H1 (cell line): ENCODE measurements around the gene RERG. TPM values are rescaled to one million over a fixed set of nuclear protein-coding genes. Genes with fewer than 3 reads are reported as not detected.

Experiments used
- CTCF ChIA-PET: fragments of 300-600 bp; sonication (Branson Sonifier 250); formaldehyde crosslinking; loops from one replicate; lab custom pipeline; 2021; ENCODE audit not compliant: partially characterized antibody; lab: Charles Lee
- POLR2A ChIA-PET: fragments of 300-600 bp; sonication (Branson Sonifier 250); formaldehyde crosslinking; loops from one replicate; lab custom pipeline; 2021; ENCODE audit warnings: inconsistent platforms; ENCODE audit not compliant: partially characterized antibody; lab: Charles Lee
- DNase-seq, 2 experiments: peaks; one replicate each; pipeline versions ENCODE4 v3.0.0 to v3.0.0-alpha.2; 2010 to 2022; ENCODE audit warnings: low spot score in 2 of 2, low read depth in 1 of 2, mixed read lengths in 1 of 2
- FAIRE-seq: peaks from 2 replicates; lab custom pipeline; 2011; peaks lifted over from hg19 to GRCh38; lab: Jason Lieb, UNC
- H2AFZ ChIP-seq: 2 replicates; pipeline ENCODE4 v1.8.1; 2012; ENCODE audit warnings: low read length, inconsistent platforms
- H2AK5ac ChIP-seq: 2 replicates; pipeline ENCODE4 v1.6.1; 2013; ENCODE audit warnings: low read depth, low read length
- H2BK120ac ChIP-seq: replicated peaks from 2 replicates; pipeline ENCODE3; 2013; ENCODE audit warnings: low read depth, low read length, inconsistent platforms
- H2BK12ac ChIP-seq: 2 replicates; pipeline ENCODE4 v1.6.1; 2013; ENCODE audit warnings: low read depth, low read length
- H2BK15ac ChIP-seq: 2 replicates; pipeline ENCODE4 v1.6.1; 2013; ENCODE audit warnings: low read length
- H2BK20ac ChIP-seq: 2 replicates; pipeline ENCODE4 v1.6.1; 2013; ENCODE audit warnings: low read length
- H2BK5ac ChIP-seq: 2 replicates; pipeline ENCODE4 v1.6.1; 2013; ENCODE audit warnings: low read depth, low read length
- H3K14ac ChIP-seq: 2 replicates; pipeline ENCODE4 v1.6.1; 2013; ENCODE audit warnings: inconsistent platforms; ENCODE audit not compliant: insufficient read length
- H3K18ac ChIP-seq: 2 replicates; pipeline ENCODE4 v1.6.1; 2013; ENCODE audit warnings: low read length; ENCODE audit errors: extremely low read depth
- H3K23ac ChIP-seq: 2 replicates; pipeline ENCODE4 v1.6.1; 2013; ENCODE audit warnings: inconsistent platforms; ENCODE audit not compliant: insufficient read length
- H3K23me2 ChIP-seq: 2 replicates; pipeline ENCODE4 v1.6.1; 2013; ENCODE audit warnings: low read depth, low read length
- H3K27ac ChIP-seq: 2 replicates; pipeline ENCODE4 v1.6.1; 2011; ENCODE audit warnings: low read depth, low read length, inconsistent platforms
- H3K27me3 ChIP-seq, 4 experiments: replicated peaks in 1 of 4; 1 replicate in 1 of 4; 2 replicates in 3 of 4; pipeline versions ENCODE4 v1.6.1 to v1.8.1; 2011 to 2013; ENCODE audit warnings: low read length in 3 of 4, mild to moderate bottlenecking in 3 of 4, inconsistent platforms in 2 of 4, mixed read lengths in 2 of 4, moderate library complexity in 1 of 4; ENCODE audit not compliant: control insufficient read depth in 3 of 4, insufficient read depth in 3 of 4; ENCODE audit errors: extremely low read depth in 1 of 4
- H3K36me3 ChIP-seq, 4 experiments: 2 replicates each; pipeline versions ENCODE4 v1.6.1 to v1.8.1; 2011 to 2013; ENCODE audit warnings: mild to moderate bottlenecking in 4 of 4, low read length in 3 of 4, moderate library complexity in 2 of 4, control low read depth in 1 of 4, inconsistent platforms in 1 of 4; ENCODE audit not compliant: insufficient read depth in 4 of 4, control insufficient read depth in 2 of 4
- H3K4ac ChIP-seq: replicated peaks from 2 replicates; pipeline ENCODE3; 2013; ENCODE audit warnings: low read length, low read depth, mixed read lengths, inconsistent platforms; ENCODE audit not compliant: insufficient read length
- H3K4me1 ChIP-seq, 4 experiments: replicated peaks in 1 of 4; 1 replicate in 1 of 4; 2 replicates in 3 of 4; pipeline versions ENCODE4 v1.6.1 to v1.8.1; 2011 to 2013; ENCODE audit warnings: low read length in 3 of 4, inconsistent platforms in 2 of 4, mixed read lengths in 1 of 4; ENCODE audit not compliant: insufficient read depth in 4 of 4, control insufficient read depth in 3 of 4
- H3K4me2 ChIP-seq, 2 experiments: 2 replicates each; pipeline versions ENCODE4 v1.6.1 to v1.8.1; 2011 to 2013; ENCODE audit warnings: low read depth in 2 of 2, low read length in 2 of 2, control low read depth in 1 of 2, inconsistent platforms in 1 of 2, mild to moderate bottlenecking in 1 of 2; ENCODE audit not compliant: insufficient read depth in 1 of 2
- H3K4me3 ChIP-seq, 4 experiments: fragments of 200-600, 300-600 bp in 1 of 4; sonication (generic), shearing (Covaris generic), sonication (Bioruptor Twin) in 1 of 4; 2 replicates each; pipeline versions ENCODE4 v1.5.1 to v1.8.1; 2011 to 2016; ENCODE audit warnings: low read length in 4 of 4, low read depth in 3 of 4, control low read depth in 2 of 4, inconsistent platforms in 2 of 4, mild to moderate bottlenecking in 2 of 4, mixed read lengths in 1 of 4, moderate library complexity in 1 of 4; ENCODE audit not compliant: insufficient read depth in 2 of 4; ENCODE audit errors: extremely low read depth in 1 of 4
- H3K56ac ChIP-seq: replicated peaks from 2 replicates; pipeline ENCODE3; 2013; ENCODE audit warnings: low read depth, mild to moderate bottlenecking, mixed read lengths, low read length, inconsistent platforms; ENCODE audit not compliant: insufficient read length
- H3K79me1 ChIP-seq: 2 replicates; pipeline ENCODE4 v1.6.1; 2013; ENCODE audit warnings: low read depth, low read length, control low read depth
- H3K79me2 ChIP-seq, 2 experiments: 2 replicates each; pipeline versions ENCODE4 v1.6.1 to v1.8.1; 2012 to 2013; ENCODE audit warnings: low read length in 2 of 2, mild to moderate bottlenecking in 2 of 2, inconsistent platforms in 1 of 2; ENCODE audit not compliant: insufficient read depth in 2 of 2, control insufficient read depth in 1 of 2
- H3K9ac ChIP-seq, 4 experiments: replicated peaks in 1 of 4; 1 replicate in 1 of 4; 2 replicates in 3 of 4; pipeline versions ENCODE4 v1.6.1 to v1.8.1; 2011 to 2013; ENCODE audit warnings: low read depth in 3 of 4, low read length in 3 of 4, control low read depth in 2 of 4, mild to moderate bottlenecking in 2 of 4, moderate library complexity in 2 of 4, inconsistent platforms in 1 of 4; ENCODE audit errors: extremely low read depth in 1 of 4
- H3K9me3 ChIP-seq, 2 experiments: 2 replicates each; pipeline versions ENCODE4 v1.6.1 to v1.8.1; 2012 to 2013; ENCODE audit warnings: mild to moderate bottlenecking in 2 of 2, moderate library complexity in 2 of 2, control low read depth in 1 of 2, inconsistent platforms in 1 of 2, low read depth in 1 of 2, low read length in 1 of 2, mixed read lengths in 1 of 2; ENCODE audit not compliant: insufficient read depth in 2 of 2
- H4K20me1 ChIP-seq, 2 experiments: replicated peaks in 1 of 2; 2 replicates each; pipeline versions ENCODE3 to v1.8.1; 2011 to 2013; ENCODE audit warnings: inconsistent platforms in 2 of 2, low read length in 2 of 2, mild to moderate bottlenecking in 1 of 2; ENCODE audit not compliant: insufficient read depth in 2 of 2, control insufficient read depth in 1 of 2
- H4K5ac ChIP-seq: 2 replicates; pipeline ENCODE4 v1.6.1; 2013; ENCODE audit warnings: low read length, low read depth, mixed read lengths, inconsistent platforms; ENCODE audit not compliant: insufficient read length
- H4K8ac ChIP-seq: 2 replicates; pipeline ENCODE4 v1.8.0; 2013; ENCODE audit warnings: mild to moderate bottlenecking, moderate library complexity, low read length, inconsistent platforms; ENCODE audit not compliant: insufficient read depth; ENCODE audit errors: extremely low read depth
- H4K91ac ChIP-seq: replicated peaks from 2 replicates; pipeline ENCODE3; 2013; ENCODE audit warnings: low read length, mixed read lengths, inconsistent platforms; ENCODE audit not compliant: insufficient read length
- ASH2L ChIP-seq: fragments of 200-600, 300-600 bp; sonication (generic); IDR thresholded peaks from one replicate; pipeline ENCODE4 v1.7.1; 2017; ENCODE audit warnings: low read length
- ATF2 ChIP-seq: IDR thresholded peaks from 2 replicates; pipeline ENCODE4 v1.6.1; 2012; ENCODE audit warnings: low read length, inconsistent platforms
- CHD1 ChIP-seq: IDR thresholded peaks from 2 replicates; pipeline ENCODE4 v1.6.1; 2012; ENCODE audit warnings: low read depth, low read length, improper control_type of control experiment
- CTCF ChIP-seq, 3 experiments: IDR thresholded peaks; 1 replicate in 2 of 3; 2 replicates in 1 of 3; pipeline versions ENCODE4 v1.5.1 to v1.6.1; 2011; ENCODE audit warnings: low read length in 3 of 3, mild to moderate bottlenecking in 3 of 3, inconsistent platforms in 2 of 3, low read depth in 1 of 3, moderate library complexity in 1 of 3; ENCODE audit not compliant: insufficient read depth in 1 of 3; ENCODE audit errors: control extremely low read depth in 1 of 3
- EZH2 ChIP-seq: fragments of 200-600 bp; sonication (generic); IDR thresholded peaks from 2 replicates; pipeline ENCODE4 v1.7.1; 2012; ENCODE audit warnings: low read depth, mild to moderate bottlenecking, moderate library complexity, low read length, inconsistent platforms; ENCODE audit not compliant: severe bottlenecking
- PHF8 ChIP-seq: fragments of 200-600 bp; sonication (generic); conservative IDR thresholded peaks from 2 replicates; pipeline ENCODE4 v1.7.1; 2012; ENCODE audit warnings: low read depth, mild to moderate bottlenecking, inconsistent platforms, low read length, moderate library complexity
- SP1 ChIP-seq: IDR thresholded peaks from 2 replicates; pipeline ENCODE4 v1.6.1; 2011; ENCODE audit warnings: low read depth, low read length
- WGBS, 2 experiments: shearing (Covaris generic) in 1 of 2; methylation state at CpG; one replicate each; pipeline versions ENCODE4 v1.1.6 to v1.1.7; 2013 to 2015; ENCODE audit warnings: low lambda C conversion rate in 2 of 2, mixed read lengths in 2 of 2, inconsistent platforms in 1 of 2, low coverage in 1 of 2, missing lambda C conversion rate in 1 of 2; ENCODE audit not compliant: insufficient replicate concordance in 2 of 2, insufficient coverage in 1 of 2, insufficient read length in 1 of 2; ENCODE audit errors: extremely low coverage in 1 of 2, missing lambda C conversion rate in 1 of 2; 5-methylcytosine and 5-hydroxymethylcytosine counted together
- polyA plus RNA-seq, 7 experiments: library from polyadenylated mRNA; depleted of rRNA in 3 of 7; stranded (reverse) in 5 of 7; unstranded in 2 of 7; fragments of >200 nt in 5 of 7; fragments of 200-250 nt in 2 of 7; gene quantifications; 1 replicate in 5 of 7; 2 replicates in 1 of 7; 4 replicates in 1 of 7; pipeline versions ENCODE4 v1.2.1 to v1.2.3, GENCODE V29; 2011 to 2013; ENCODE audit warnings: missing spikeins in 2 of 7, mixed read lengths in 2 of 7
- total RNA-seq: library from RNA; stranded (reverse); fragmentation: NEBNext Ultra II Directional; extraction: Animal tissue kit (Norgen Biotek cat#: 25700); gene quantifications from 2 replicates; pipeline ENCODE4 v1.2.1, GENCODE V29; 2021

Gene RERG
- total and polyA plus RNA-seq, 2 of the 8 experiments (the other 6 are each of a cell fraction or from before 2014, with no cell fraction given): 0.12 to 0.86 TPM

DNA sequence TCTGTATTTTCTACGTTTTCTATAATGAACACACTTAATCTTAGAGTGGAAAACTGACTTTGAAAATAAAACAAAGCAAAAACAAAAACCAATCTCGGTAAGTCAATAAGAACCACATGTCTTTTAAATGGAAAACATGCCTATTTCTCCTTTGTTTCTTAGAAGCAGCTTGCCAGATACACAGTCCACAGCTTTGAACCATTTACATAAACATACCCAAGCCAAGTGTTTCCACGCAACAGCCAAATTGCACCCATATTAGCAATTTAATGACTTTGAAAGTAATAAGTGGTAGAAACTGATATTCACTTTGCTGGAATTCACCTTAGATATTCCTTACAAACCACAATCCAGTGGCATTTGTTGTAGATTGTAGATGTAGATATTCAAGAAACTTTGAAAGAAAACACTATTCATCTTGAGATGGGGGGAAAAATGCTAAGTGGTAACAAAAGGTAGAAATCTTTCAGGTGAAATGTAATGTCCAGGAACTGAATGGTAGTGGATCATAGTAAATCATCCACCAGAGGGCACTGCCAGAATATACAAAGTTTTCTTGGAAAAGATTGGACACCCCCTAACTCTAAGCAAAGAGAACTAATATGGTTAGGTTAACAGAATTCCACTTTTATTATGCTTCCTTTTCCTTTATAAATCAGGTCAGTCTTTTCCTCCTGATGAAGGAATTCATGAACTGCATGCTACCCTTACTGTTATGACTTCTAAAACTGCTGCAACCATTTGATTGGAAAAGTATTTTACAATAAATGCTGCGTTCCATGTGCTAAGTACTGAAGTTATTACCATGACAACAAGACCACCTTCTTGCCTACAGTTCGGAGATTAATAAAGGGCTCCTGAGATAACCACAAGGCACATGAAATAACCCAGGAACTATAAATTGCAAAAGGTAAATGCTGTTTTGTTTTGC lies 69.8 kb downstream of the RERG start:
- WGBS, 2 experiments: 79% methylated on average over 5 of the region's 5 CpGs; no CpG with 5 or more reads in 1 of the 2 experiments
- Histone ChIP-seq H4K8ac (no peak overlapping the region), H3K4ac (no peak overlapping the region), H2BK120ac (no peak overlapping the region), H3K9me3 (no peaks in the 10 kb centered on the region), H3K18ac (no peak overlapping the region), H2BK12ac (no peak overlapping the region), H3K4me1 (no peaks in the 10 kb centered on the region), H4K91ac (no peak overlapping the region), H3K23me2 (no peaks in the 10 kb centered on the region), H3K79me2 (no peaks in the 10 kb centered on the region), H3K23ac (no peak overlapping the region), H2BK5ac (no peak overlapping the region), H2BK15ac (no peak overlapping the region), H3K36me3 (no peaks in the 10 kb centered on the region), H3K4me3 (no peak overlapping the region), H3K27me3 (no peaks in the 10 kb centered on the region), H3K79me1 (no peaks in the 10 kb centered on the region), H3K27ac (no peak overlapping the region), H3K14ac (no peak overlapping the region), H3K9ac (no peak overlapping the region), H2BK20ac (no peak overlapping the region), H3K56ac (no peak overlapping the region), H4K5ac (no peak overlapping the region), H3K4me2 (no peak overlapping the region), H4K20me1 (no peaks in the 10 kb centered on the region), H2AFZ (no peak overlapping the region), H2AK5ac (no peak overlapping the region)
- no peak for DNase-seq
- CTCF ChIA-PET: interaction anchor here (0.7 to 4.4 kb wide), 19 partner anchors 9 to 372 kb away, joined by 3 to 40 read pairs (median 3); partner anchors contain the start of gene RERG
- POLR2A ChIA-PET: no interaction called here
- FAIRE-seq: no peak
- TF ChIP-seq EZH2: no peak
- TF ChIP-seq ASH2L: no peak
- peak in 2 of 3 experiments; percentile 29 to 46; a peak in 2 of 4 replicates for TF ChIP-seq CTCF (IDR thresholded peaks at IDR 0.05; ENCODE audit: control extremely low read depth in 1 of 3, insufficient read depth in 1 of 3, low read depth in 1 of 3, low read length in 3 of 3)
- TF ChIP-seq PHF8: no peak
- TF ChIP-seq SP1: no peak
- TF ChIP-seq ATF2: no peak
- no peak for TF ChIP-seq CHD1
